Measurements from ENCODE around the gene RTCA.
"Not testable (repeated sequence)": the region's sequence is repeated elsewhere in the genome, so short reads cannot be mapped to it uniquely, and the experiment has no call there.

Gene RTCA

DNA sequence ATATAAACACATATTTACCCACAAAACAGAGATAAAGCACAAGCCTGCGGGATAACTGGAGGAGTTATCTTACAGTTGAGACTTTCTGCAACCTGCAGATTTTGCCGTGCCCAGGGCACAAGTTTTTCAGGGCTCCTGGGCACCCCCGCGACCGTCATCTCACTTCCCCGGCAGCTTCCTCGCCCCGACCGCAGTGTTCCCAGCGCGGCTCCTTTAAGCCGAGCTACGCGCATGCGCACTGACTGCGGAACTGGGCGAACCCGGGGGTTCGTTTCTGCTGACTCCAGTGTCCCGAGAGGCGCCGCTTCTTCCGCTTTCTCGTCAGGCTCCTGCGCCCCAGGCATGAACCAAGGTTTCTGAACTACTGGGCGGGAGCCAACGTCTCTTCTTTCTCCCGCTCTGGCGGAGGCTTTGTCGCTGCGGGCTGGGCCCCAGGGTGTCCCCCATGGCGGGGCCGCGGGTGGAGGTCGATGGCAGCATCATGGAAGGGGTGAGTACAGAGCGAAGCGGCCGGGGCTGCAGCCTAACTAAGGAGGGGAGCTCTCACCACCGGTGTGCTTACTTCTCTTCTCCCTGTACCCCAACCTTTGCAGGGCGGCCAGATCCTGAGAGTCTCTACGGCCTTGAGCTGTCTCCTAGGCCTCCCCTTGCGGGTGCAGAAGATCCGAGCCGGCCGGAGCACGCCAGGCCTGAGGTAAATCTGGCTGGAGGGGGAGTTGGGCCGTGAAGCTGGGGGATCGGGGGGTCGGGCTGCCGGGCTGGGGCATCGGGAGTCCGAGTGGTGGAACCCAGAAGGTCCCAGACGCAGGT is at the start of gene RTCA:
Gene RTCA (plus strand): TSS at position 286 of the 810 bp plus-strand sequence. CDS start 160 bp downstream, at position 446.
- peak; percentile 69 for DNase-seq

DNA sequence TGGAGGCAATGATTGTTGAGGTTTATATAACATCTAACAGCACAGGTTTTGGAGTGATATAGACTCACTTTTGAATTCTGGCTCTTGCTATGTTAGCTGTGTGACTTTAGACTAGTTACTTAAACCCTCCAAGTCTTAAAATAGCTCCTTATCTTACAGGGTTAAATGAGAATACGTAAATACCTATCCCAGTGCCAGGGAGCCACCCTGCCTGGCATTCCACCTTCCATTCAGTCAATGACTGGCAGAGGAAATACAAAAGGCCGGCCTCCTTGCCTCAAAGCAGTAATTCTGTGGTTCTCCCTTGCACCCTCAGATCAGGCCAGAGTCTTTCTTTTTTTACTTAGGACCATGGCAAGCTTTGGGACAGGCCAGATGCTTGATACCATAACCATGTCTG is 48.2 kb upstream of the RTCA start:
- DNase-seq, result no peak

DNA sequence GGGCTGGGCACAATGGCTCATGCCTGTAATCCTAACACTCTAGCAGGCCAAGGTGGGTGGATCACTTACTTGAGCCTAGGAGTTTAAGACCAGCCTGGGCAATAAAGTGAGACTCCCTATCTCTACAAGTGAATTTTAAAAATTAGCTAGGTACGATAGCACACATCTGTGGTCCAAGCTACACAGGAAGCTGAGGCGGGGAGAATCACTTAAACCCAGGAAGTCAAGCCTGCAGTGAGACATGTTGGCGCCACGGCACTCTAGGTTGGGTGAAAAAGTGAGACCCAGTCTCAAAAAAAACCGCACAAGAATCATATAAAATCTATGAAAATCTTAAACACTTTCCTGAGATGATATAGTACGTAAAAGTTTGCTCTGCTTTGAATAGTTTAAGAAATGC is 46.6 kb upstream of the RTCA start:
- DNase-seq, result no peak

GRCh38 chr1:100219883-100220282 is 46.1 kb upstream of the RTCA start:
- no peak for DNase-seq

- DNase-seq, result no peak
Observed at GRCh38 chr1:100222428-100222827, 43.6 kb upstream of the RTCA start.

DNA sequence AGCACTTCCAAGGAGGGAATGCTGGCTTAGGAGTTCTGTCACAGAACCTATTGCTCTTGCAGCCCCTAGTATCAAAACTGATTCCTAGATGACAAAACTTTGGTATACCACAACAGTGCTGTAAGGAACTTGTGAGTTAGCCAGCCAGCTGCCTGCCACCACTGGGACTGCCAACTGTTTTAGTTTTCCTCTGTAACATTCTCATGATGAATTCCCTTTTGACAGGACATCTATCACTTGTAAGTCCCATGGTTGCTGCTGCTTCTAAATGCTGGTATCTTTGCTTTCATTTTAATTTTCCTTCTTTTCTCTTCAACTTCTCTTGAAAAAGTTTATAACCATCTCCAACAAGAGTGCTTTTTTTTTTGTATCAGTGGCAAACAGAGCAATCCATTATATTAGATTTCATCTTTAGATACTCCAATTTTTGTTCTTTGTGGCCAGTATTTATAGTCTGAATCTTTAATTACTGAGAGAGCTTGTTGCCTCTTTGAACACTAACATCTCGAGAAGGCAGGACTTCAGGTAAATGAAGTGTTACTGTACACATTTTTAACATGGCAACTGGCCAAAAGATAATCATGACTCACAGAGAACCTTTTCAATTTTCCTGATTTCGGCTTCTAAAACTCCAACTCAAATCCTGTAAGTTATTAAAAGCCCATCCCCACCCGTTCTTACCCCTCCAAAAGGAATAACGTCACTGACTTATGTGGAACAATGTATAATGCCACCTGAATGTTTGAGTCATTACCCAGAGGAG is 36.2 kb upstream of the RTCA start:
- no peak for DNase-seq

DNA sequence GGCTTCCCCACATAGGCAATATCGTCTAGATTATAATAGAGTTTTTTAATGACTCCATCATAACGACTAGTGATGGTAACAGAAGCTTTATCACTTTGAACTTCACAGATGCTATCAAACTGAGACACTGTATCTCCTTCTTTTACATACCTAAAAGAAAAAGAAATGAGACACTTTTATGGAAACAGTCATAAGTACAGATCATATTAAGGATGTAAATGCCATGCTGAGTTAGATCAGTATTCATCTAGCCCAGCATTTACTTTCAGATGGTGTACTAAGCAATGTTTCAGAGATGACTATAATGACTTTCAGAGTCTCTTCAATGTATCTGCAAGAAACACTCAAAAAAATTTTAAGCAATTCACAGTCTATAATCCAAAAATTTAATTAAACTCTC is 35.3 kb upstream of the RTCA start:
- no peak for DNase-seq

DNA sequence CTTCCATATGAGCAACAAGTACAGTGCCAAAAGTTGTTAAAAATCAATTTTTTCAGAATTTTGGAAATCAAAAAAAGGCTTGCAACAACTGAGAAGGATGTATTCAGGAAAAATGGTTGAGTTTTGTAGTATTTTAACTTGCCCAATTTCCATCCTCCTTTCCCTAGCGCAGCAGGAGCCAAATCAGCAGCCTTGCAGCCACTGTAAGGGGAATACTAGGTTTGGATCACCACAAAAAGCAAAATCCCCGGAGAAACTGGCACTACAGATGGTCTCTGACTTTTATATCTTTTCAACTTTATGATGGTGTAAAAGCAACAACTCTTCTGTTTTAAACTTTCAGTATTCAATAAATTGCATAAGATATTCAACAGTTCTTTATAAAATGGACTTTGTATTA is 34.3 kb upstream of the RTCA start:
- DNase-seq, result no peak

DNA sequence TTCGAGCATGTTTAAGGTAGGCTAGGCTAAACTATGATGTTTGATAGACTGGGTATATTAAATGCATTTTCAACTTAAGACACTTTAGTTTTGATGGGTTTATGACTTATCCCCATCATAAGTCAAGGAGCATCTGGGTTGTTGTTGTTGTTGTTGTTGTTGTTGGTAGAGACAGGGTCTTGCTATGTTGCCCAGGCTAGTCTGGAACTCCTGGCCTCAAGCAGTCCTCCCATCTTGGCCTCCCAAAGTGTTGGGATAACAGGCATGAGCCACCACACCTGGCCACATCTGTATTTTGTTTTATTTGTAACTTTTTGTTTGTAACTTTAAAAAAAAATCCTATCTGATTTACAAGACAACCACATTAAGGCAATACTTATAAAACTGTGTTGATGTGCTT is 33.9 kb upstream of the RTCA start:
- no peak for DNase-seq

DNA sequence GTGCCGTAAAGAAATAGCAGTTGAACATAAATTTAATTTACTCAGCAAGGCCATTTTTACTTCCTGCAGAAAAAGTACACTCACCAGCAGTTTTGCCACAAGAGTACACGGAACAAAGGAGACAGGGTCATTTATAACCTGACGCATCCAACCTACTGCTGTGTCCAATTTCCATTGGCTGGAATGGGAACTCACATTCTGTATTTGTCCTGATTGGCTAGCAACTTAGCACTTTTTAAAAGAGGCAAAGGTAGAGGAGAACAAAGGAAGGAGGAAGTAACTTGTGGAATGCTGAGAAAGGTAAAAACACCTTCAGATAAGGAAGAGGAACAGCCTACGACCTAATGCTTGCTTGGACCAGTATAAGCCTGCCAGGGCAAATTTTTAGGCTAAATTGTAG is 32.5 kb upstream of the RTCA start:
- not testable (repeated sequence) for DNase-seq

DNA sequence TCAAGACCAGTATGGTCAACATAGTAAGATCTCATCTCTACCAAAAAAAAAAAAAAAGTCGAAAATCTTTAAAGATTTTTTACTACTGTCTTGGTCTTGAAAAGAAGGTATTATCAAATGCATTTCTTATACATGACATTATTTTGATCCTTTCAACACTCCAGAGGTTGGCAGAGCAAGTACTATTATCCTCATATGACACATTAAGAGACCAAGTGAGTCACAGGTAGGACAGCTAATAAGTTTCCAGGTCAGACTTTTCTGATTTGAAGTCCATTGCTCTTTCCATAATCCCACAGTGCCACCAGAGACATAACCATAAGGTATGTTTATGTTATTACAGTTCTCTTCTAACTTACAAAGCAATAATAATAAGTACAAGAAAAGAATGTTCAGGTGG is 31.6 kb upstream of the RTCA start:
- no peak for DNase-seq

DNA sequence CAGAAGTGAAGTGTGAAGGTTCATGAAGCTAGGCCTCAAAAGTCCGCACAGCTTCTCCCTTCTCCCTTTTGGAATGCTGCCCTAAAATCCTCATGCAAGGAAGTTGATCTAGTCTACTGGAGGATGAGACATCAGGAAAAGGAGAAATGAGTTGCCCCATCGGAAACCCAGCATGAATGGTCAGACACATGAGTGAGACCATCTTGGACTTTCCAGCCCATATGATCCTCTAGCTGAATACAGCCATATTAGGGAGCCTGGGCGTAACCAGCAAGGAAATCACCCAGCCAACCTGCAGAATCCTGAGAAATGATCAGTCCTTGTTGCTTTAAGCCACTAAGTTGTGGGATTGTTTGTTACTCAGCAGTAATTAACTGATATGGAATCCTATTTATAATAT is 28.9 kb upstream of the RTCA start:
- DNase-seq, result no peak

DNA sequence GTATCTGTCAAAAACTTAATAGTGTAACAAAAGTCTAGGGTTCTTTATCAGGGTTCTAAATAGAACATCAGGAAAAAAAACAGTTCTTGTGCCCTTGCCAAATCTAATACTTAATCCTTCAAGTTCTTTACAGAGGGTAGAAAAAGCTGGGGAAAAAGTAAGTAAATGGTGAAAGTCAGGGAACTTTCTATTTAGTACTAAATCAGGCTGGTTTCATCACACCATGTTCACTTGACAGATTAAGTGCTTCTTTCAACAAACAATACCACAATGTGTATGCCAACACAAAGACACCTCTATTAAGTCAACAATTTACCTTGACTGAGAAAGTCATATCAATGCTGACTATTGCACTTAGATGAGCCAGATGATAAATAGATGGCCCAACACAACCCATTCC is 26.1 kb upstream of the RTCA start:
- no peak for DNase-seq

DNA sequence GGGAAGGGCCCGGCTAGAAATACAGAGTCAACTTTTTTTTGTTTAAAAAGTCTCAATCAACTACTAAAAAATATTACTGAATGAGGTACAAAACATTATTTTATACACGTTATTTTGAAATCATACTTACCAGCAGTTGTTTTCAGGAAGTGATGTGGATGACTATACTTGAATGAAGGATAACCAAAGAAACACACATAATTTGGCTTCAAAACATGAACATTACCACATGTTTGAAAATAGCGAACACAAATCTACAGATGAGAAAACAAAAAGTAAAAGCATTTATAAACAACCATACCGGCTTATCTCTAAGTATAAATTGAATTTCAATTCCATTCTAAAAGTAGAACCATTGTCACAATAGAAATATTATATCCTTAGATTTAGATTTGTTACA is 25.4 kb upstream of the RTCA start:
- no peak for DNase-seq

- DNase-seq, result no peak
Observed at GRCh38 chr1:100246738-100247137, 19.3 kb upstream of the RTCA start.

DNA sequence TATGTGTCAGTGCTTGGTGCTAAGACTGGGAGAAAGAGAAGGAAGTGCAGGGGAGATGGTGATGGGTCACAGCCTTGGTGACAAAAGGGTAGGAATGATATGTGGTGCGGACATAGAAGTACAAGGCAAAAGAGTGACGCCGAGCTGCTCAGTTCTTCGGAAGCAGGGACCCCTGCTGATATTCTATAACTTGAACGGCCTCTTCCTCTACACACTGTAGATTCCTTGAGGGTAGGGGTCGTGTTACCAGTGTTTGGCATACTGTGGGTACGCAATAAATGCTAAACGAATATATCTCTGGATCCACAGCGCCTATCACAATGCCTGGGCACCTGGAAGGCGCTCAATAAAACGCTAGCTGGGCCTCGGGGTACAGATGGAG is 16.9 kb upstream of the RTCA start:
- no peak for DNase-seq

DNA sequence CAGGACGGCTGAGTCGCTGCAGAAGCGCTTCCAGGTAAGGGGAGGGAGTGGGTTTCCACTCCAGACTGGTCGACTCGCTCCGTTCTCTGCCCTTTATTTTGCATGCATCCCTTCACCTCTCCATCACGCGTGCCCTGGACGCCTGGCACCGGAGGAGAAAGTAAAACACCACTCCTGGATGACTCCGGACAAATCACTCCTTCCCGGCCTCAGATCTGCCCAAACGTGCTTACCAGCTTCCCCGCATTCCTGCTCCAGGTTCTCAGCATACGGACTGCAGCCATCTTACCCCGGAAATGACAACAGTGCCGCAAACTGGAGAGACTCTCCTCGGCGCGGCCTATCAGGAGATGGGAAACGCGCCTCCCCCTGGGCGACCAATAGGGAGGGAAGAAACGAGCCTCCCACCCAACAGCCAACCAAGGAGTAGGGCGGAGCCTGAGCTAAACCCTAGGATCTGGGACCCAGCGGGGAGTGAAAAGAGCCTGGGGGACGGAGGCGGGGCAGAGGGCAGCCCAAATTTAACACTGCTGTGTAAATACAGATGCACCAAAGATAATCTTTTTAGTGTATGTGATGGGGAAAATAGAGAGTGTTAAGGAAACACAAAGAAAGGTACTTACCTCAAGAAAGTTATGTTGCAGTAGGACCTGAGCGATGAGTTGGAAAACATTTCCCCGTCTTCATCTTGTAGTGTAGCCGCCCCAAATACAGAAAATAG is 16.3 kb upstream of the RTCA start, which contains the start of gene DBT:
Gene DBT (minus strand): TSS at position 298 of the 721 bp plus-strand sequence. CDS start 14 bp downstream, at position 284.
- DNase-seq, result peak; percentile 94

GRCh38 chr1:100250264-100250663 is 15.8 kb upstream of the RTCA start:
- no peak for DNase-seq

DNA sequence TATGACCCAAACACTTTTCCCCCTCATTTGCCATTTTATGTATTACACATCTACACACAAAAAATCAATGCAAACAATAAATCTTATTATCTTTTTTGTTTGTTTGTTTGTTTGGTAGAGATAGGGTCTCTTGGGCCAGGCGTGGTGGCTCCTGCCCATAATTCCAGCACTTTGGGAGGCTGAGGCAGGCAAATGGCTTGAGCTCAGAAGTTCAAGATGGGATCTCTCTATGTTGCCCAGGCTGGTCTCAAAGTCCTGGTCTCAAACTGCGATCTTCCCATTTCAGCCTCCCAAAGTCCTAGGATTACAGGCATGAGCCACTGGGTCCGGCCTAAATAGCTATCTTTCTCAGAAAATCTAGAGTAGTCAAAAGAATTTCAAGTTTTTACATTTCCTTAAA is 15.2 kb upstream of the RTCA start:
- DNase-seq, result no peak

DNA sequence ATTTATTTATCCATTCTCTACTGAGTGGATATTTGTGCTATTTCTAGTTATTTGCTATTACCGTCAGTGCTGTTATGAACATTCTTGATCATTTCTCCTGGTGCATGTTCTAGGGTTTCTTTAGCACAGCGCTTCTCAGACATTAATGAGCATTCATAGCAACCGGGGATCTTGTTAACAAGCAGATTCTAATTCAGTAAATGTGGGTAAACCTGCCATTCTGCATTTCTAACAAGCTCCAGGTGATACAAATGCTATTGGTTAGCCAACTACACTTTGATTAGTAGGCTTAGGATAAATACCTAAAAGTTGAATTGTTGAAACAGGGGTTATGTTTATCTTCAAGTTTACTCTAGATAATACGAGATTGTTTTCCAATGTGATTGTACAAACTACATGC is 13.1 kb upstream of the RTCA start:
- DNase-seq, result no peak

DNA sequence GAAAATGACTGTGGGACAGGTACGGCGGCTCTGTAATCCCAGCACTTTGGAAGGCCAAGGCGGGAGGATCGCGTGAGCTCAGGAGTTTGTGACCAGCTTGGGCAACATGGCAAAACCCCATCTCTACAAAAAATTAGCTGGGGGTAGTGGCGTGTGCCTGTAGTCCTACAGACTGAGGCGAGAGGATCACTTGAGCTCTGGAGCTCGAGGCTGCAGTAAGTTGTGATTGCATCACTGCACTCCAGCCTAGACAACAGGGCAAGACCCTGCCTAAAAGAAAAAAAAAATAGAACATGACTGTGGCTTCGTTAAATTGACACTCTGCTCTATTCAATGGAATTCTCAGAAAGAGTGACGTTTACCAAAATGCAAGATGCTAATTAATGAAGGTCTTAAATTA is 12.5 kb upstream of the RTCA start:
- DNase-seq, result no peak

DNA sequence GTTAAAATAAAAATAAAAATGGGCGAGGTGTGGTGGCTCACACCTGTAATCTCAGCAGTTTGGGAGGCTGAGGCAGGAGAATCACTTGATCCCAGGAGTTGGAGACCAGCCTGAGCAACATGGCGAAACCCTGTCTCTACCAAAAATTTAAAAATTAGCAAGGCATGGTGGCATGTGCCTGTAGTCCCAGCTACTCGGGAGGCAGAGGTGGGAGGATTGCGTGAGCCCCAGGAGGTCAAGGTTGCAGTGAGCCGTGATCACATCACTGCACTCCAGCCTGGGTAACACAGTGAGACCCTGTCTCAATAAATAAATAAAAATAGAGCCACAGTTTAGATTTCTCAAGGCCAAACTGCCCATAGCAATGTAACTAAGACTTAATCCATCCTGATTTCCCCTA is 9.7 kb upstream of the RTCA start:
- DNase-seq, result not testable (repeated sequence)

DNA sequence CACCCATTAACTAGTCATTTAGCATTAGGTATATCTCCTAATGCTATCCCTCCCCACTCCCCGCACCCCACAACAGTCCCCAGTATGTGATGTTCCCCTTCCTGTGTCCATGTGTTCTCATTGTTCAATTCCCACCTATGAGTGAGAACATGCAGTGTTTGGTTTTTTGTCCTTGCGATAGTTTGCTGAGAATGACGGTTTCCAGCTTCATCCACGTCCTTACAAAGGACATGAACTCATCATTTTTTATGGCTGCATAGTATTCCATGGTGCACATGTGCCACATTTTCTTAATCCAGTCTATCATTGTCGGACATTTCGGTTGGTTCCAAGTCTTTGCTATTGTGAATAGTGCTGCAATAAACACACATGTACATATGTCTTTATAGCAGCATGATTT is 7.6 kb upstream of the RTCA start:
- not testable (repeated sequence) for DNase-seq

GRCh38 chr1:100261686-100262085 is 4.3 kb upstream of the RTCA start:
- DNase-seq, result no peak
